Measurements from ENCODE around the gene CLN3.
A peak's percentile ranks its signal among the peaks of the same experiment; 100 is the strongest.

The CLN3 gene

DNA sequence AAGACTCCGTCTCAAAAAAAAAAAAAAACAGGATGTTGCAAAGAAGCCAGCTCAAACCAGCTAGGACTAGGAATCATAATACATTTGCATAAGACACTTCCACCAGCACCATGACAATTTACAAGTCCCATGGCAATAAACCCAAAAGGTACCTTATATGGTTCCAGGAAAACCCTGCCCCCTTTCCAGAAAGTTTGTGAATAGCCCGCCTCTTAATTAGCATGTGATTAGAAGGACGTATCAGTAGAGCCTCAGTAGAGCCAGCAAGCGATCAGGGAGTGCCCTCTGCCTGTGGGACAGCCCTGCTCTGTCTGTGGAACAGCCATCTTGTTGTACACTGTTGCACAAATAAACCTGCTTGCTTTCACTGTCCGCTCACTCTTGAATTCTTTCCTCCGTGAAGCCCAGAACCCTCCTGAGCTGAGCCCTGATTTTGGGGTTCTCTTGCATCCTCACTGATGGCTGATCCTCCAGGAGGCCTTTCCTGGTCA lies 32.9 kb upstream of the CLN3 start:
- Histone ChIP-seq H3K9me3 (ENCODE audit: control insufficient read depth, insufficient read depth, low read length) (no peaks in the 10 kb centered on the region), H4K20me1 (ENCODE audit: control insufficient read depth, insufficient read depth, low read depth, low read length) (no peaks in the 10 kb centered on the region), H3K27ac (ENCODE audit: low read depth, low read length) (no peak overlapping the region), H3K4me2 (ENCODE audit: low read length) (no peak overlapping the region), H3K4me1 (ENCODE audit: control insufficient read depth, low read length) (peaks cover 20% of the 10 kb centered on the region), H3K9me2 (replicated peaks; ENCODE audit: control insufficient read depth, low read length) (no peaks in the 10 kb centered on the region), H3F3A (ENCODE audit: control insufficient read depth, insufficient read depth) (no peaks in the 10 kb centered on the region), H3K79me2 (ENCODE audit: control insufficient read depth, low read length) (no peaks in the 10 kb centered on the region), H3K36me3 (ENCODE audit: control insufficient read depth, low read length) (no peaks in the 10 kb centered on the region), H3K4me3 (ENCODE audit: low read length) (no peak overlapping the region), H3K27me3 (ENCODE audit: control insufficient read depth, low read length) (peaks cover 16% of the 10 kb centered on the region)
- TF ChIP-seq CTCF (IDR thresholded peaks at IDR 0.05; ENCODE audit: low read depth, low read length, poor library complexity, severe bottlenecking) (peak; percentile 11), EZH2phosphoT487 (IDR thresholded peaks at IDR 0.05; ENCODE audit: borderline replicate concordance, low read length) (no peak)

- Histone ChIP-seq H3K27ac (ENCODE audit: low read depth, low read length) (no peak overlapping the region), H3K9me3 (ENCODE audit: control insufficient read depth, insufficient read depth, low read length) (no peaks in the 10 kb centered on the region), H3K9me2 (replicated peaks; ENCODE audit: control insufficient read depth, low read length) (no peaks in the 10 kb centered on the region), H3K4me1 (ENCODE audit: control insufficient read depth, low read length) (peaks cover 22% of the 10 kb centered on the region), H3K36me3 (ENCODE audit: control insufficient read depth, low read length) (no peaks in the 10 kb centered on the region), H3K79me2 (ENCODE audit: control insufficient read depth, low read length) (no peaks in the 10 kb centered on the region), H3F3A (ENCODE audit: control insufficient read depth, insufficient read depth) (no peaks in the 10 kb centered on the region), H4K20me1 (ENCODE audit: control insufficient read depth, insufficient read depth, low read depth, low read length) (no peaks in the 10 kb centered on the region), H3K4me3 (ENCODE audit: low read length) (no peak overlapping the region), H3K4me2 (ENCODE audit: low read length) (no peak overlapping the region), H3K27me3 (ENCODE audit: control insufficient read depth, low read length) (peaks cover 13% of the 10 kb centered on the region)
- TF ChIP-seq EZH2phosphoT487 (IDR thresholded peaks at IDR 0.05; ENCODE audit: borderline replicate concordance, low read length) (no peak), CTCF (IDR thresholded peaks at IDR 0.05; ENCODE audit: low read depth, low read length, poor library complexity, severe bottlenecking) (no peak)
These were observed 30.9 kb upstream of the CLN3 start for GRCh38 chr16:28522792-28523191.

DNA sequence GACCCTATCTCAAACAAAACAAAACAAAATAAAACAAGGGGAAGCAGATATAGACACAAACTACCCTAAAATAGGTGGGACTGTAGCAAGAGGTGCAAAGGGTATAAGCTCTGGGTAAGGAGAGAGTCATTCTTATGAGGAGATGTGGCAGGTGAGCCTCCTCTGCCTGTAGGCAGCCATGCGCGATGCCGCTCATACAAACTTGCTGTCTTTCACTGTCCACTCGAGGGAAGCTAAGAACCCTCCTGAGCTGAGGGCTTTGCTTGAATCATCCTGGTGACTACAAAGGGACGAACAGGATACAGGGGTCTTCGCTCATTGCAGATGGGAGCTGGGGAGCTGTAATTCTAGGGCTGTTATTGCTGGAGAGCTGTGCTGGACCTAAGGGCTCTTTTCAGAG lies 29.6 kb upstream of the CLN3 start:
- Histone ChIP-seq H3K36me3 (ENCODE audit: control insufficient read depth, low read length) (no peaks in the 10 kb centered on the region), H4K20me1 (ENCODE audit: control insufficient read depth, insufficient read depth, low read depth, low read length) (no peaks in the 10 kb centered on the region), H3K4me2 (ENCODE audit: low read length) (no peak overlapping the region), H3K79me2 (ENCODE audit: control insufficient read depth, low read length) (no peaks in the 10 kb centered on the region), H3K27ac (ENCODE audit: low read depth, low read length) (no peak overlapping the region), H3K27me3 (ENCODE audit: control insufficient read depth, low read length) (peaks cover 20% of the 10 kb centered on the region), H3K9me2 (replicated peaks; ENCODE audit: control insufficient read depth, low read length) (no peaks in the 10 kb centered on the region), H3K4me3 (ENCODE audit: low read length) (no peak overlapping the region), H3K9me3 (ENCODE audit: control insufficient read depth, insufficient read depth, low read length) (no peaks in the 10 kb centered on the region), H3F3A (ENCODE audit: control insufficient read depth, insufficient read depth) (no peaks in the 10 kb centered on the region), H3K4me1 (ENCODE audit: control insufficient read depth, low read length) (peaks cover 29% of the 10 kb centered on the region)
- TF ChIP-seq CTCF (IDR thresholded peaks at IDR 0.05; ENCODE audit: low read depth, low read length, poor library complexity, severe bottlenecking), result no peak
- TF ChIP-seq EZH2phosphoT487 (IDR thresholded peaks at IDR 0.05; ENCODE audit: borderline replicate concordance, low read length), result no peak
